Activated CD4-positive, alpha-beta T cell treated with anti-CD3 and anti-CD28 coated beads, Interleukin-2, amount 50 U/mL, for 16 hours (primary cell): ENCODE measurements around the gene TMEM139.

Experiments used
- DNase-seq: peaks from one replicate; pipeline ENCODE4 v3.0.0-alpha.2; 2020

Gene TMEM139

GRCh38 chr7:143284591-143285469 is at the start of gene TMEM139:
TMEM139 (plus strand) TSS chr7:143284958; CDS start chr7:143285958, 1,000 bp downstream.
- no peak for DNase-seq

DNA sequence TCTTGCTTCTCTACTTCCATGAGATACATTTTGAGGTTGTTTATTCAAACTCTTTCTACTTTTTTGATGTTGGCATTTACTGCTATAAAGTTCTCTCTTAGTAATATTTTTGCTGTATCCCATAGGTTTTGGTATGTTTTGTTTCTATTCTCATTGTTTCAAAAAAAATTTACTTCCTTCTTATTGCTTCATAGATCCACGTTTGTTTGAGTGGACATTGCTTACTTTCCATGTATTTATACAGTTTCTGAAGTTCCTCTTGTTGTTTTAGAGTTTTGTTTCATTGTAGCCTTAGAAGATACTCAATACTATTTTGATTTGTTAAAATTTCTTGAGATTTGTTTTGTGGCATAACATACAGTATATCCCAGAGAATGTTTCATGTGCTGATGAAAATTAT is 49.2 kb upstream of the TMEM139 start:
- DNase-seq, result no peak

- DNase-seq, result no peak
Measured at GRCh38 chr7:143236408-143236990, 48.3 kb upstream of the TMEM139 start.

- DNase-seq, result no peak
Measured at GRCh38 chr7:143237366-143237765, 47.4 kb upstream of the TMEM139 start.

GRCh38 chr7:143238289-143238980 is 46.3 kb upstream of the TMEM139 start:
- DNase-seq, result no peak

DNA sequence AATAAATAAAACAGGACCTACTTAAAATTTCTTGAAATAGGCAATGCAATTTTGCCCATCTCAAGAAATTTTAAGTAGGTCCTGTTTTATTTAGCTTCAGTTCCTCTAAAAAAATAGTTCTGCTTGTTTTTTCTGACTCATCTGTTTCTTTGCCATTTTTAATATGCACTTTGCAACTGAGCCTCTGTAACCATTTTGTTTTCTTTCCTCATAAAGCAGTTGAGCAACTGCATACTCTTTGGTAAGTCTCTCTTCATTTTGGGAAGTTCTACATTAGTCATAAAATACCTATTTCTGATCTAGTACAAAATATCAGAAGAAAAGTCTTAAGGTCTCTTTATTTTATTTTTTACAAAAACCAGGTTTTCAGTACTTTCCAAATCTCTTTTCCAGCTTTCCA is 44.9 kb upstream of the TMEM139 start:
- DNase-seq, result no peak

DNA sequence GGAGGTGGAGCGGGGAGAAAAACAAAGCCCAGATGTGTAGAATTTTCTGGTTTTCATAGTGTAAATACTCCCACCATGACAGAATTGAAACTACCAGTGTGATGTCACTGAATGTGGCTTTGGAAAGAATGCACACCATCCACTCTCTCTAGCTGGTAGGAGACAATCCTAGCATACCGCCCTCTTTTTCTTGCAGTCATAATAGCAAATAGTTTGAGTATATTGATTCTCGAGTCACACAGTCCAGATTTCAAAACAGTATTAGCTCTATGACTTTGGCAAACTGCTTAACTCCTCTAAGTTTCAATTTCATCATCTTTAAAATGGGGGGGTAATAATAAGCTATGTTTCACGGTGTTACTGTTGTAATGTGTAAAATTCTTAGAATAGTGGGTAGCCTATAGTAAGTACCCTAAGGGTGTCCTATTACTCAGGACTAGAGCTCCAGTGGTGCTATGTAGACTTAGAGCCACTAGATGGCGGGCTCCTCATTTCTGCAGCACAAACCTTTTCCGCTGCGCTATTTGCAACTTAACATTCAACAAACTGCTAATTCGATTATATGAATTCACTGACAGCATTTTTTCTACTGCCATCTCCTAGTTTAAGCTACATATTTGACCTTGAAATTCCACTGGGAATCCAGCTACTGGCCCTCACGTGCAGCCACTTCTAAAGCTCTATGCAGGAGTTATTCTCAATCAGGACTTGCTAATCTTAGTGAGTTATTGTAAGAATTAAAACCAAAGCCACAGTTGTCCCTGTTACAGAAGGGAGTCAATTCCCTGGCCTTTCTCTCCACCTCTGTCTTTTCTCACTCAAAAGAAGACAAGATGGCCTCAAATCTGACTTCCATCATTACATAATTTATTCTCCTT is 44.2 kb upstream of the TMEM139 start:
- peak; percentile 83 for DNase-seq

GRCh38 chr7:143242306-143242705 is 42.5 kb upstream of the TMEM139 start:
- no peak for DNase-seq

DNA sequence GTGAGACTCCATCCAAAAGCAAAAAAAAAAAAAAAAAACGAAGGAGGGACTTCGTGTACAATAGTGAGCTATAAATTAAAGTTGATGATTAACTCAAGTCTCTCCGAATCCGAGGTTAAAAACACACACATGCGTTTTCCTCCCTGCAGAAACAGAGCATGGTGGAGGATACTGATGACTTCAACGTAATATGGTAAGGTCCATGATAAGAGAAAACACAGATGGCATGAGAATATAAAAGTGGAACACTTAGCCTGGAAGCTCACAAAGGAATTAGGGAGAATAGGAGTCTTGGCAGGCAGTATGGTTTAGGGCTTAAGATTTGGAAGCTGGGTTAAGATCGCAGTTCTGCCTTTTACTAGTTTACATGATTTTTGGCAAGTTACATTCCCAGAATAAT is 41.6 kb upstream of the TMEM139 start:
- DNase-seq, result no peak

GRCh38 chr7:143243614-143244013 is 41.1 kb upstream of the TMEM139 start:
- no peak for DNase-seq

- DNase-seq, result no peak
Measured at GRCh38 chr7:143244321-143244720, 40.4 kb upstream of the TMEM139 start.

- DNase-seq, result peak; percentile 76
Measured at GRCh38 chr7:143245123-143245522, 39.6 kb upstream of the TMEM139 start.

GRCh38 chr7:143247372-143247771 is 37.4 kb upstream of the TMEM139 start:
- DNase-seq, result no peak

DNA sequence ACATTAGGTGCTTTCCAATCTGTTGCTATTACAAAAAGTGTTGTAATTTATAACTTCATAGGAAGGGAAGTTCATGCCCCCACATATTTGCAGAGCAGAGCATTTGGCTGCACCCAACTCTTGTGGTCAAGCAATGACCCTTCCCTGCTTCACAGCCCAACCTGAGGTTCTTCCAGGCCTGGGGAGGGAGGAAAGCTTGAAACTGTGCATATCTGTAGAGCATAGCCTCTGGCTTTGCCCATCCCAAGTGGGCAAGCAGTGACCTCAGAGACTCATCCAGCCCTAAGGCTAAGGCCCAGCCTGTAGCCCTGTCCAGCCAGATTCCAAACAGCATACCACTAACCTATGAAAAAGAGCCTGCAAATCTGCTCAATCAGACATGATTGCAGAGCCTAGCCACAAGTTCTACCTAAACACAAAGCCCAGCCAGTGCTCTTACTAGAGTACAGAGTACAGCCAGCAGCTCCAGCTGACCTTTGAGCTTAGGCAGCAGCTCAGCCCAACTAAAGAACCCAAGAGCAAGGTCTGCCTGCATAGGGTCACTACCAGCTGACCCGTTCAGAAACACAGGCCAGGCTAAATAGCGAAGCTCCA is 35.9 kb upstream of the TMEM139 start:
- no peak for DNase-seq

- DNase-seq, result no peak
Measured at GRCh38 chr7:143250199-143250598, 34.6 kb upstream of the TMEM139 start.

DNA sequence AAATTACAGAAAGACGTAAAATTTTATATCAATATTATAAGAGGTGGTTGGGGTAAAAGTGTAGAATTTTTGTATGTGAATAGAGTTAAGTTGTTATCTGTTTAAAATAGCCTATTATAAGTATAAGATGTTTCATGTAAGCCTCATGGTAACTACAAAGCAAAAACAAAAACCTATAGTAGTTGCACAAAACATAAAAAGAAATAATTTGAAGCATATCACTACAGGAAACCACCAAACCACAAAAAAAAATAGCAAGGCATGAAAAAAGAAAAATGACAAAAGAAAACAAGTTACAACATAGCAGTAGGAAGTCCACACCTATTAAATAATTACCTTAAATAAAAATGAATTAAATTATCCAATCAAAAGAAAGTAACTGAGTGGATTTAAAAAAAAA is 33.9 kb upstream of the TMEM139 start:
- DNase-seq, result no peak

DNA sequence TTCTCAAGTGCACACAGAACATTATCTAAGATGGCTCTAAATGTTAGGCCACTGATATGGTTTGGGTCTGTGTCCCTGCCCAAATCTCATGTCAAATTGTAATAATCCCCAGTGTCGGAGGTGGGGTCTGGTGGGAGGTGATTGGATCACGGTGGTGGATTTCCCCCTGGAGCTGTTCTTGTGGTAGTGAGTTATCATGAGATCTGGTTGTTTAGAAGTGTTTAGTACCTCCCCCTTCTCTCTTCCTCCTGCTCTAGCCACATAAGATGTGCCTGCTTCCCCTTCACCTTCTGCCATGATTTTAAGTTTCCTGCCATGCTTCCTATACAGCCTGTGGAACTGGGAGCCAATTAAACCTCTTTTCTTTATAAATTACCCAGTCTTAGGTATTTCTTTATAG is 32.8 kb upstream of the TMEM139 start:
- DNase-seq, result no peak

- no peak for DNase-seq
Measured at GRCh38 chr7:143255564-143255963, 29.2 kb upstream of the TMEM139 start.

- DNase-seq, result no peak
Measured at GRCh38 chr7:143256325-143256724, 28.4 kb upstream of the TMEM139 start.

GRCh38 chr7:143256932-143257331 is 27.8 kb upstream of the TMEM139 start:
- no peak for DNase-seq

- no peak for DNase-seq
Measured at GRCh38 chr7:143257501-143257900, 27.3 kb upstream of the TMEM139 start.

- DNase-seq, result peak; percentile 68
Measured at GRCh38 chr7:143258831-143259230, 25.9 kb upstream of the TMEM139 start.
